K562 (cell line): ENCODE measurements around the gene TNFAIP3. TPM values are rescaled to one million over a fixed set of nuclear protein-coding genes. Genes with fewer than 3 reads are reported as not detected.
A peak's percentile ranks its signal among the peaks of the same experiment; 100 is the strongest.

Source experiments
- ARHGAP35 ChIP-seq: fragments of 450-650 bp; IDR thresholded peaks from 2 replicates; pipeline ENCODE4 v1.6.1; 2018; ENCODE audit not compliant: partially characterized antibody
- ARID3A ChIP-seq: IDR thresholded peaks from 2 replicates; pipeline ENCODE4 v1.6.1; 2012; ENCODE audit warnings: low read depth, low read length, improper control_type of control experiment, borderline replicate concordance
- CBFA2T2 ChIP-seq: fragments of 450-650 bp; conservative IDR thresholded peaks from 2 replicates; pipeline ENCODE4 v1.6.1; 2017; ENCODE audit warnings: mild to moderate bottlenecking
- CEBPG ChIP-seq, 3 experiments: fragments of 200-800 bp in 1 of 3; sonication (Bioruptor generic) in 1 of 3; sonication (generic) in 1 of 3; formaldehyde crosslinking in 1 of 3; IDR thresholded peaks in 2 of 3; conservative IDR thresholded peaks in 1 of 3; 2 replicates each; pipeline versions ENCODE4 v1.6.1 to v1.8.0; 2016 to 2022; ENCODE audit warnings: missing compliant biosample characterization in 2 of 3, missing genetic modification characterization in 2 of 3, mild to moderate bottlenecking in 1 of 3, missing genetic modification reagents in 1 of 3
- CTBP1 ChIP-seq: fragments of 450-650 bp; IDR thresholded peaks from 2 replicates; pipeline ENCODE4 v1.6.1; 2016; ENCODE audit warnings: borderline replicate concordance
- ELF2 ChIP-seq: fragments of 250-450 bp; sonication (Bioruptor Pico); IDR thresholded peaks from 2 replicates; pipeline ENCODE4 v1.5.0; 2021; ENCODE audit warnings: mild to moderate bottlenecking
- FOXP1 ChIP-seq: sonication (generic); formaldehyde crosslinking; IDR thresholded peaks from 2 replicates; pipeline ENCODE4 v1.8.0; 2022; ENCODE audit warnings: mild to moderate bottlenecking, missing genetic modification reagents
- GABPB1 ChIP-seq: sonication (generic); formaldehyde crosslinking; IDR thresholded peaks from 2 replicates; pipeline ENCODE4 v1.8.0; 2022; ENCODE audit warnings: mild to moderate bottlenecking, missing genetic modification reagents
- GTF2B ChIP-seq: IDR thresholded peaks from 2 replicates; pipeline ENCODE4 v1.6.1; 2011; ENCODE audit not compliant: insufficient read length; ENCODE audit errors: extremely low read depth
- MAZ ChIP-seq, 2 experiments: fragments of 450-650 bp in 1 of 2; sonication (generic) in 1 of 2; formaldehyde crosslinking; IDR thresholded peaks in 1 of 2; conservative IDR thresholded peaks in 1 of 2; 2 replicates each; pipeline versions ENCODE4 v1.4.0 to v1.5.0; 2020; ENCODE audit warnings: mild to moderate bottlenecking in 1 of 2, missing genetic modification reagents in 1 of 2
- MEF2D ChIP-seq: conservative IDR thresholded peaks from 2 replicates; pipeline ENCODE4 v1.6.1; 2016; ENCODE audit warnings: low read depth, missing genetic modification characterization, missing compliant biosample characterization
- MYBL2 ChIP-seq, 2 experiments: fragments of 450-650 bp in 1 of 2; sonication (generic) in 1 of 2; formaldehyde crosslinking in 1 of 2; IDR thresholded peaks; 2 replicates each; pipeline versions ENCODE4 v1.6.1 to v1.8.1; 2017 to 2022; ENCODE audit warnings: borderline replicate concordance in 1 of 2, inconsistent platforms in 1 of 2, low read depth in 1 of 2, mild to moderate bottlenecking in 1 of 2, missing genetic modification reagents in 1 of 2, moderate library complexity in 1 of 2
- NR2F6 ChIP-seq: fragments of 450-650 bp; formaldehyde crosslinking; IDR thresholded peaks from 2 replicates; pipeline ENCODE4 v1.4.0; 2020; ENCODE audit warnings: mild to moderate bottlenecking
- PHF21A ChIP-seq: fragments of 450-650 bp; IDR thresholded peaks from 2 replicates; pipeline ENCODE4 v1.6.1; 2017; ENCODE audit warnings: low read depth, borderline replicate concordance
- SAFB2 ChIP-seq: fragments of 200-400 bp; formaldehyde crosslinking; IDR thresholded peaks from 2 replicates; pipeline ENCODE4 v1.6.1; 2018; ENCODE audit warnings: borderline replicate concordance, low read length, low read depth, moderate library complexity; ENCODE audit not compliant: severe bottlenecking
- SMARCE1 ChIP-seq: fragments of 450-650 bp; IDR thresholded peaks from 2 replicates; pipeline ENCODE4 v1.7.1; 2016; ENCODE audit warnings: mild to moderate bottlenecking
- TAF7 ChIP-seq: fragments of 450-650 bp; IDR thresholded peaks from 2 replicates; pipeline ENCODE4 v1.6.1; 2016; ENCODE audit warnings: missing genetic modification characterization, missing compliant biosample characterization
- TOE1 ChIP-seq, 2 experiments: fragments of 450-650 bp in 1 of 2; sonication (generic) in 1 of 2; formaldehyde crosslinking in 1 of 2; IDR thresholded peaks; 2 replicates each; pipeline versions ENCODE4 v1.7.1 to v1.8.0; 2016 to 2022; ENCODE audit warnings: borderline replicate concordance in 2 of 2, mild to moderate bottlenecking in 2 of 2, antibody characterized with exemption in 1 of 2, inconsistent platforms in 1 of 2, low read depth in 1 of 2, missing genetic modification reagents in 1 of 2, moderate library complexity in 1 of 2
- ZBTB1 ChIP-seq: sonication (generic); formaldehyde crosslinking; IDR thresholded peaks from 2 replicates; pipeline ENCODE4 v1.8.1; 2023; ENCODE audit warnings: missing genetic modification reagents, low read depth, mild to moderate bottlenecking, borderline replicate concordance
- ZBTB17 ChIP-seq: fragments of 450-650 bp; formaldehyde crosslinking; IDR thresholded peaks from 2 replicates; pipeline ENCODE4 v1.4.0; 2020; ENCODE audit warnings: mild to moderate bottlenecking
- ZBTB2 ChIP-seq: fragments of 450-650 bp; IDR thresholded peaks from 2 replicates; pipeline ENCODE4 v1.6.1; 2016; ENCODE audit warnings: antibody characterized with exemption
- ZFP30 ChIP-seq: fragments of 250-450 bp; sonication (Bioruptor Pico); IDR thresholded peaks from 2 replicates; pipeline ENCODE4 v1.8.0; 2022; ENCODE audit warnings: moderate library complexity, mild to moderate bottlenecking, inconsistent platforms, borderline replicate concordance
- ZNF766 ChIP-seq: fragments of 200-800 bp; sonication (Bioruptor generic); conservative IDR thresholded peaks from 2 replicates; pipeline ENCODE4 v1.6.1; 2016; ENCODE audit warnings: missing genetic modification characterization, missing compliant biosample characterization
- polyA plus RNA-seq, 8 experiments: library from polyadenylated mRNA; depleted of rRNA in 4 of 8; stranded (reverse) in 5 of 8; unstranded in 3 of 8; fragments of >200 nt; fragmentation: Nextera tagmentation in 2 of 8; fragmentation: Illumina TruSeq in 1 of 8; extraction: Ambion mirVana in 2 of 8; extraction: Trizol in 1 of 8; gene quantifications; 2 replicates each; pipeline versions ENCODE4 v1.2.1 to v1.2.3, GENCODE V29; 2011 to 2014; ENCODE audit warnings: inconsistent platforms in 1 of 8, missing spikeins in 1 of 8
- total RNA-seq, 7 experiments: library from RNA; depleted of rRNA in 6 of 7; stranded (reverse); fragments of >200 nt in 6 of 7; fragmentation: Illumina TruSeq in 2 of 7; extraction: Trizol in 2 of 7; gene quantifications; 2 replicates each; pipeline versions ENCODE4 v1.2.1 to v1.2.3, GENCODE V29; 2011 to 2021; ENCODE audit warnings: low replicate concordance in 1 of 7

The TNFAIP3 gene
- total and polyA plus RNA-seq, 9 of the 15 experiments (the other 6 are each of a cell fraction or from before 2014, with no cell fraction given): 0.79 to 17.0 (median 6.4) TPM

GRCh38 chr6:137863091-137863797 is 3.8 kb upstream of the TNFAIP3 start (continued):
- TF ChIP-seq TOE1 (IDR thresholded peaks at IDR 0.05; ENCODE audit: borderline replicate concordance): peak; percentile 68
- no peak for TF ChIP-seq TOE1 (CRISPR knock-in tag; IDR thresholded peaks at IDR 0.05; ENCODE audit: borderline replicate concordance, low read depth)
- peak; percentile 73; the same call in 1 of the 2 replicates for TF ChIP-seq ELF2 (CRISPR knock-in tag)
- peak; percentile 100 for TF ChIP-seq ARID3A
- TF ChIP-seq ARHGAP35: no peak
- TF ChIP-seq CTBP1: peak; percentile 89
- TF ChIP-seq SAFB2: no peak
- peak; percentile 63 for TF ChIP-seq GABPB1 (CRISPR knock-in tag)
- peak; percentile 90 for TF ChIP-seq ZBTB2
- peak; percentile 93 for TF ChIP-seq CEBPG (CRISPR knock-in tag; IDR thresholded peaks at IDR 0.05)
- TF ChIP-seq CEBPG (tag; conservative IDR thresholded peaks at IDR 0.05 in 1 of 2, IDR thresholded peaks at IDR 0.05 in 1 of 2): peak; percentile 94 to 99
- TF ChIP-seq TAF7 (tag): no peak
- no peak for TF ChIP-seq FOXP1 (CRISPR knock-in tag)
- TF ChIP-seq NR2F6 (CRISPR knock-in tag): no peak
- TF ChIP-seq MYBL2 (IDR thresholded peaks at IDR 0.05; ENCODE audit: low read depth): peak; percentile 72
- no peak for TF ChIP-seq MYBL2 (CRISPR knock-in tag; IDR thresholded peaks at IDR 0.05; ENCODE audit: borderline replicate concordance)
- peak; percentile 19 for TF ChIP-seq GTF2B
- no peak for TF ChIP-seq ZBTB1 (CRISPR knock-in tag)
- TF ChIP-seq PHF21A: peak; percentile 81; the same call in 1 of the 2 replicates
- peak; percentile 25; the same call in 1 of the 2 replicates for TF ChIP-seq ZBTB17
- peak; percentile 95 for TF ChIP-seq CBFA2T2
- peak; percentile 71; the same call in 1 of the 2 replicates for TF ChIP-seq ZNF766 (CRISPR knock-in tag)
- 0 out of 2 replicates have a peak, but pooled peaks have one; percentile 60 for TF ChIP-seq MEF2D
- TF ChIP-seq MAZ (CRISPR knock-in tag; conservative IDR thresholded peaks at IDR 0.05 in 1 of 2, IDR thresholded peaks at IDR 0.05 in 1 of 2): peak; percentile 46 to 85
- peak; percentile 99 for TF ChIP-seq SMARCE1
- no peak for TF ChIP-seq ZFP30
